Panc1 (cell line): ENCODE measurements around the gene TCHH.
"Not testable (repeated sequence)": the region's sequence is repeated elsewhere in the genome, so short reads cannot be mapped to it uniquely, and the experiment has no call there.

Experiments used
- CTCF ChIP-seq: fragments of 450-650 bp; IDR thresholded peaks from 2 replicates; pipeline ENCODE4 v1.5.1; 2017; ENCODE audit warnings: mild to moderate bottlenecking
- POLR2AphosphoS5 ChIP-seq: IDR thresholded peaks from 2 replicates; pipeline ENCODE4 v1.6.1; 2012; ENCODE audit warnings: mild to moderate bottlenecking, low read depth, low read length, moderate library complexity
- SIN3A ChIP-seq: IDR thresholded peaks from 2 replicates; pipeline ENCODE4 v1.6.1; 2012; ENCODE audit warnings: low read depth, mild to moderate bottlenecking, low read length, moderate library complexity, borderline replicate concordance; ENCODE audit not compliant: insufficient read depth
- TCF7L2 ChIP-seq: IDR thresholded peaks from 2 replicates; pipeline ENCODE4 v1.6.1; 2011; ENCODE audit warnings: mild to moderate bottlenecking, low read depth, low read length, inconsistent platforms
- TF ChIP-seq, protein P1 (sequence below), 2 experiments: IDR thresholded peaks; 2 replicates each; pipeline ENCODE4 v1.6.1; 2011 to 2012; ENCODE audit warnings: low read depth in 2 of 2, control low read depth in 1 of 2, low read length in 1 of 2, mild to moderate bottlenecking in 1 of 2, moderate library complexity in 1 of 2; ENCODE audit not compliant: insufficient read depth in 1 of 2

DNA sequence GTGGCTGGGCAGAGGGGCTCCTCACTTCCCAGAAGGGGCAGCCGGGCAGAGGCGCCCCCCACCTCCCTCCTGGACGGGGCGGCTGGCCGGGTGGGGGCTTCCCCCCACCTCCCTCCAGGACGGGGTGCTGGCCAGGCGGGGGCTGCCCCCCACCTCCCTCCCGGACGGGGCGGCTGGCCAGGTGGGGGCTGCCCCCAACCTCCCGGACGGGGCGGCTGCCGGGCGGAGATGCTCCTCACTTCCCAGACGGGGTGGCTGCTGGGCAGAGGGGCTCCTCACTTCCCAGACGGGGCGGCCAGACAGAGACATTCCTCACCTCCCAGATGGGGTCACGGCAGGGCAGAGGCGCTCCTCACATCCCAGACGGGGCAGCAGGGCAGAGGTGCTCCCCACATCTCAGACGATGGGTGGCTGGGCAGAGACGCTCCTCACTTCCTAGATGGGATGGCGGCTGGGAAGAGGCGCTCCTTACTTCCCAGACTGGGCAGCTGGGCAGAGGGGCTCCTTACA lies 29.5 kb upstream of the TCHH start:
- not testable (repeated sequence) for TF ChIP-seq CTCF, SIN3A, POLR2AphosphoS5, TCF7L2
- TF ChIP-seq, protein P1, sequence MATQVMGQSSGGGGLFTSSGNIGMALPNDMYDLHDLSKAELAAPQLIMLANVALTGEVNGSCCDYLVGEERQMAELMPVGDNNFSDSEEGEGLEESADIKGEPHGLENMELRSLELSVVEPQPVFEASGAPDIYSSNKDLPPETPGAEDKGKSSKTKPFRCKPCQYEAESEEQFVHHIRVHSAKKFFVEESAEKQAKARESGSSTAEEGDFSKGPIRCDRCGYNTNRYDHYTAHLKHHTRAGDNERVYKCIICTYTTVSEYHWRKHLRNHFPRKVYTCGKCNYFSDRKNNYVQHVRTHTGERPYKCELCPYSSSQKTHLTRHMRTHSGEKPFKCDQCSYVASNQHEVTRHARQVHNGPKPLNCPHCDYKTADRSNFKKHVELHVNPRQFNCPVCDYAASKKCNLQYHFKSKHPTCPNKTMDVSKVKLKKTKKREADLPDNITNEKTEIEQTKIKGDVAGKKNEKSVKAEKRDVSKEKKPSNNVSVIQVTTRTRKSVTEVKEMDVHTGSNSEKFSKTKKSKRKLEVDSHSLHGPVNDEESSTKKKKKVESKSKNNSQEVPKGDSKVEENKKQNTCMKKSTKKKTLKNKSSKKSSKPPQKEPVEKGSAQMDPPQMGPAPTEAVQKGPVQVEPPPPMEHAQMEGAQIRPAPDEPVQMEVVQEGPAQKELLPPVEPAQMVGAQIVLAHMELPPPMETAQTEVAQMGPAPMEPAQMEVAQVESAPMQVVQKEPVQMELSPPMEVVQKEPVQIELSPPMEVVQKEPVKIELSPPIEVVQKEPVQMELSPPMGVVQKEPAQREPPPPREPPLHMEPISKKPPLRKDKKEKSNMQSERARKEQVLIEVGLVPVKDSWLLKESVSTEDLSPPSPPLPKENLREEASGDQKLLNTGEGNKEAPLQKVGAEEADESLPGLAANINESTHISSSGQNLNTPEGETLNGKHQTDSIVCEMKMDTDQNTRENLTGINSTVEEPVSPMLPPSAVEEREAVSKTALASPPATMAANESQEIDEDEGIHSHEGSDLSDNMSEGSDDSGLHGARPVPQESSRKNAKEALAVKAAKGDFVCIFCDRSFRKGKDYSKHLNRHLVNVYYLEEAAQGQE (IDR thresholded peaks at IDR 0.05; ENCODE audit: insufficient read depth in 1 of 2, low read depth in 2 of 2, low read length in 1 of 2) = not testable (repeated sequence)
